ENCODE measurements around the gene MAP7D3.
"Not testable (repeated sequence)": the region's sequence is repeated elsewhere in the genome, so short reads cannot be mapped to it uniquely, and the experiment has no call there.

- TF ChIP-seq CTCF, POLR2AphosphoS5, POLR2A (IDR thresholded peaks at IDR 0.05): not testable (repeated sequence)
Observed at GRCh38 chrX:136237849-136238248, 13.4 kb downstream of the MAP7D3 start.

Data from sigmoid colon (tissue), 4 donors.